ENCODE data around the gene SYNJ2BP. TPM values are rescaled to one million over a fixed set of nuclear protein-coding genes. Genes with fewer than 3 reads are reported as not detected.

The SYNJ2BP gene
- total RNA-seq, 1 experiment from 2014 or later, result 13.6 TPM

GRCh38 chr14:70392676-70393075 is 24.2 kb downstream of the SYNJ2BP start:
- H3K36me3 ChIP-seq (ENCODE audit: control insufficient read depth, insufficient read depth, low read length), result no peaks in the 10 kb centered on the region
- ChIA-PET CTCF (no interaction called here), POLR2A (no interaction called here)
- H3K9me3 ChIP-seq (ENCODE audit: control insufficient read depth, insufficient read depth, low read depth, low read length), result no peaks in the 10 kb centered on the region
- no peak for ATAC-seq
- BruUV-seq (replicated peaks), result no TSS peak
- in situ Hi-C loops (cut with HindIII; ENCODE audit: low pct_unique_long_range_greater_than_20kb, low sequenced_read_pairs) (no loop called here), intact Hi-C loops (cut with micrococcal nuclease; ENCODE audit: unreplicated experiment) (no loop called here)
- no peak overlapping the region for H3K4me3 ChIP-seq (ENCODE audit: low read depth in 2 of 2, low read length in 2 of 2)
- no peaks in the 10 kb centered on the region for H3K27me3 ChIP-seq (ENCODE audit: control insufficient read depth, insufficient read depth, low read length)
- H3K27ac ChIP-seq (ENCODE audit: low read length), result no peak overlapping the region
- TF ChIP-seq SIN3A (IDR thresholded peaks at IDR 0.05; ENCODE audit: borderline replicate concordance, insufficient read depth, low read depth, low read length), result no peak
- TF ChIP-seq CTCF (IDR thresholded peaks at IDR 0.05), result no peak
- no peak for TF ChIP-seq REST (IDR thresholded peaks at IDR 0.05; ENCODE audit: insufficient read depth in 1 of 2, low read depth in 2 of 2, low read length in 1 of 2)
- TF ChIP-seq TCF7L2 (IDR thresholded peaks at IDR 0.05; ENCODE audit: low read depth, low read length), result no peak
- no peak for TF ChIP-seq POLR2AphosphoS5 (IDR thresholded peaks at IDR 0.05; ENCODE audit: low read depth, low read length)
- no peak for DNase-seq (ENCODE audit: low read depth, low spot score)
- no peaks in the 10 kb centered on the region for H3K4me1 ChIP-seq (ENCODE audit: control insufficient read depth, insufficient read depth, low read length)

- TF ChIP-seq SIN3A (IDR thresholded peaks at IDR 0.05; ENCODE audit: borderline replicate concordance, insufficient read depth, low read depth, low read length), result no peak
- TF ChIP-seq REST (IDR thresholded peaks at IDR 0.05; ENCODE audit: insufficient read depth in 1 of 2, low read depth in 2 of 2, low read length in 1 of 2), result no peak
- no peak for TF ChIP-seq CTCF (IDR thresholded peaks at IDR 0.05)
- TF ChIP-seq TCF7L2 (IDR thresholded peaks at IDR 0.05; ENCODE audit: low read depth, low read length), result no peak
- no peak for TF ChIP-seq POLR2AphosphoS5 (IDR thresholded peaks at IDR 0.05; ENCODE audit: low read depth, low read length)
- no peak overlapping the region for H3K4me3 ChIP-seq (ENCODE audit: low read depth in 2 of 2, low read length in 2 of 2)
- no peaks in the 10 kb centered on the region for H3K36me3 ChIP-seq (ENCODE audit: control insufficient read depth, insufficient read depth, low read length)
- no peaks in the 10 kb centered on the region for H3K9me3 ChIP-seq (ENCODE audit: control insufficient read depth, insufficient read depth, low read depth, low read length)
- BruUV-seq (replicated peaks), result no TSS peak
- ATAC-seq, result no peak
- H3K27me3 ChIP-seq (ENCODE audit: control insufficient read depth, insufficient read depth, low read length), result no peaks in the 10 kb centered on the region
- ChIA-PET POLR2A (no interaction called here), CTCF (no interaction called here)
- intact Hi-C loops (cut with micrococcal nuclease; ENCODE audit: unreplicated experiment), result no loop called here
- in situ Hi-C loops (cut with HindIII; ENCODE audit: low pct_unique_long_range_greater_than_20kb, low sequenced_read_pairs), result no loop called here
- no peak overlapping the region for H3K27ac ChIP-seq (ENCODE audit: low read length)
- no peak for DNase-seq (ENCODE audit: low read depth, low spot score)
- no peaks in the 10 kb centered on the region for H3K4me1 ChIP-seq (ENCODE audit: control insufficient read depth, insufficient read depth, low read length)
These were observed 25.1 kb downstream of the SYNJ2BP start for GRCh38 chr14:70391493-70392391.

Measured in Panc1 (cell line).